AG20443 (cell line): Measurements from ENCODE around the gene PLD5.
"Not testable (repeated sequence)": the region's sequence is repeated elsewhere in the genome, so short reads cannot be mapped to it uniquely, and the experiment has no call there.

ENCODE experiments used
- DNase-seq: peaks from one replicate; pipeline ENCODE4 v3.0.0; 2012; ENCODE audit warnings: low spot score, mixed read lengths

Gene PLD5

GRCh38 chr1:242162140-242162539, 362.4 kb downstream of the PLD5 start:
- DNase-seq = no peak

DNA sequence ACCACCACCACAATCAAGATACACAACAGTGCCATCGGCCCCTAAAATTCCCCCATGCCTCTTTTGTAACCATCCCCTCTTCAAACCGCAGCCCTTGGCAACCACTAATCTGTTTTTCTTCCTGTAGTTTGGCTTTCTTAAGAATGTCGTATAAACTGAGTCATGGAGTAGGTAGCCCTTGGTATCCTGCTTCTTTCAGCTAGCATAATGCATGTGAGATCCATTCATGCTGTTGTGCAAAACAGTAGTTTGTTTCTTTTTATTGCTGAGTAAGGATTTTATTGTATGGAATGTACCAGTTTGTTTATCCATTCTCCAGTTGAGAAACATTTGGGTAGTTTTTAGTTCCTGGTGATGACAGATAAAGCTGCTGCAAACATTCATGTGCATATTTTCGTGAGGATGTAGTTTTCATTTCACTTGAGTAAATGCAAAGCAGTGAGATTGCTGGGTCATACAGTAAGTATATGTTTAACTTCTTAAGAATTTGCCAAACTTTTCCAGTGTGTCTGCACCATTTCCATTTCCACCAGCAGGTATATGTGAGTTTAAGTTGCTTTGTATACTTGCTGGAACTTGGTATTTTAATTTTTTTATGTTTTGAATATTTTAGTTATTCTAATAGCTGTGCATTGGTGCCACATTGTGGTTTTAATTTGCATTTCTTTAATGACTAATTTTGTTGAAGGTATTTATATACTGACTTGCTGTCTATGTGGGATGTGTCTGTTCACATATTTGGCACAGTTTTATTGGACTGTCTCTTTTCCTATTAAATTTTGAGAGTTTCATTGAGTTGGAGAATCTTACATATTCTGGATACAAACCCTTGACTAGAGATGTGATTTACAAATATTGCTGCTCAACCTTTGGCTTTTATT, 377.2 kb downstream of the PLD5 start:
- DNase-seq = no peak

DNA sequence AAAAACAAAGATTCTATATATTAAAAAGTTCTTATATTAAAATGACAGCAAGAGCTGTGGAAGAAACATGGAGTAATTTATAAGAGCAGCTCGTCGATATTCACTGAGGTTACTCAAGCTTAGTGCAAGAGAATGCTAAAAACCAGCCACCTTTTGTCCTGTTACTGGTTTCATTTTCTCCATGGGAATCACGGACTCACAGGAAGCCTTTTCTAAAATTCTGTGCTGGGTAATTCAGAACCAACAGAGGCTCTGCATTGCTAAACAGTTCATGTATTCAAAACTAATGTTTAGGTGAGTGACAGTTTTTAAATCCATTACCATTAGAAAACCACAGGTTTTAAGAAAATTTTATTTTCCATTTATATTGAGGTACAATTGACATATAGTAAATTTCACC, 377.8 kb downstream of the PLD5 start:
- no peak for DNase-seq

GRCh38 chr1:242140836-242141235, 383.7 kb downstream of the PLD5 start:
- no peak for DNase-seq

DNA sequence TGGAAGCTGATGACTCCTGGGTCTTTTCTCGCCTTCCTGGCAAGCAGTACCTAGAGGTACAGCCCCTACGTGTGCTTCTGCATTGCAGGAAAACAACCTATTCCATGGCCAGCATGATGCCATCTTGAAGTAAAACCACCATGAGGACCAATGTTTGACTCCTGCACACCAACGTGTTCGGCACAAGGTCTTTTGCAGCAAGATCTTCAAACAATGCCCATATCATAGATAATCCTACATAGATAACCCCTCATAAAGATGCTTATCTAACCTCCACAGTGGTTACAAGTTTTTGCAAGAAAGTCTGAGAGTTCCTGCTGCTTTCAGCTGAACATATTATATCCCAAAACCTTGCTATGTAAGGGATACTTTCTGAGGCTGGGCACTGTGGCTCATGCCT, 384.5 kb downstream of the PLD5 start:
- DNase-seq = no peak

DNA sequence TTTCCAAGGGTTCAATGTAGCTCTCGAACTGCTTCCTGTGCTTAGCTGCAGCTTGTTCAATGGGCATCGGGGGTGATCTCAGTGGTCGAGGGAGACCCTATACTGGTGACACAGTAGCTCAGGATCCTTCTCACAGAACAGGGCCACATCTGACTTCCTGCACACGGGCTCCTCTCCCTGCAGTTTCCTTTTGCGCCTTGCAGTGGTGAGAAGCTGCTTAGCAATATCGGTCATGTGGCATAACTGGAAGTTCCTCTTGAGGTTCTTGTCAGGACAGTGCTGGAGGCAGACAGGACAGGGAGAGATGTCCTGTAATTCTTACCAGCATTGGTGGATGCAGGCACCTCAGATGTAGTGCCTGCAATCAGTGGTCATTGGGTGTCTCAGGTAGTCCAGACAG, 385.1 kb downstream of the PLD5 start:
- DNase-seq = no peak

DNA sequence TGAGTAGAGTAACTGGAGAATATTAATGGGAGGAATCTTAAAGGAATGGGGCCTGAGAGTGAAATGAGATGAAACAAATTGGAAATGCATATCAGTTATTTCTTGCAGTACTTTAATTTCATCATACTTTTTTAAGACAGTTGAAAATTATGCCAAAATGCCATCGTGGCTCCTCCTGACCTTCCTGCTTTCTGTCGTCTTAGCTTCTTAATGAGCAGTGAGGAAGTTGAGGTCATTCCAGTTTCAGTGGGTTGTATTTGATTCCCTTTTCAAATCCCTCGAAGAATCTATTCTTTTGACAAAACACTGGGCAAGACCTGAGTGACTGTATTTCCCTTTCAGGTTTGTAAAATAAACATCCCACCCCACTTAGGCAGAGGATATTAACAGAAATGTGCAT, 390.7 kb downstream of the PLD5 start:
- DNase-seq = no peak

DNA sequence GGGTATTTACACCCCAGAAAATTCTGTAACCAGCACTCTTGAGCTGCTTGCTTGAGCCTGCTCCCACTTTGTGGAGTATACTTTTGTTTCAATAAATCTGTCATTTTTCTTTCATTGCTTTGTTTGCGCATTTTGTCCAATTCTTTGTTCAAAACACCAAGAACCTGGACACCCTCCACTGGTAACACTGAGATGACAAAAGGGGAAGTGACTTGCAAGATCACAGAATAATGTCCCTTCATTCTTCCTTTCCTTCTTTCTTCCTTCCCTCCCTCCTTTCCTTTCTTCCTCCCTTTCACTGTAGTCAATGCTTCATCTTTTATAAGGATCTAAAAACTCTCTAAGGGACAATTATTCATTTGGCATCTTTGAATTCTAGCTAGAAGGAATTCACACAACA, 391.1 kb downstream of the PLD5 start:
- DNase-seq = no peak

DNA sequence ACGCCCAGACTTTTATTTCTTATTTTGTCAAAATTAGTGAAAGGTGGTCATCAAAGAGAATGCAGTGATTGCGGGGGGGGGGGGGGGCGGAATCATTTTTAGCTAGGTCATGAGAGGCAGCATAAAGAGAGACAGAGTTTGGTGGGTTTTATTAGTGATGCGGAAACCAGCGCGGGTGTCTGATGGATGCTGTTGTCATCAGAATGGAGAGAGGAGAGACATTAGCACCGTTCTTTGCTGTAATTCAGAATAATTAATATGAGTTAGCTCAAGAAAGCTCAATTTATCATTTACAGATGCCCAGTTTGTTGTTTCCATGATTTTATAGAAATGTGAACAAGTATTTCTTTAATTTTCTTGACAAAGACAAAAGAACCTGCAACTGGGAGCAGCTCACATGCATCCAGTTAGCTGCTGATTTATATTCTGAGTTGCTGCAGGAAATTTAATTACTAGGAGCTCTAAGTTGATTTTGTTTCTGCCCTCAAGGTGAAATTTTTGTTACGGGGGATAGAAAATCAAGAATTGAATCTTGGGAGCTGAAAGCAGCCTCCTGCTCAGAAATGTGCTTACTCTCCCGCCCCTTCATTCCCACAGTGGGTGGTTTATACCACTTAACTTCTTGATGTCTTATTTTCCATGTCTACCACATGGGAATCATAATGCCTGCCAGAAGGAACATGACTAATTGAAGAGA, 392.2 kb downstream of the PLD5 start:
- DNase-seq = no peak

DNA sequence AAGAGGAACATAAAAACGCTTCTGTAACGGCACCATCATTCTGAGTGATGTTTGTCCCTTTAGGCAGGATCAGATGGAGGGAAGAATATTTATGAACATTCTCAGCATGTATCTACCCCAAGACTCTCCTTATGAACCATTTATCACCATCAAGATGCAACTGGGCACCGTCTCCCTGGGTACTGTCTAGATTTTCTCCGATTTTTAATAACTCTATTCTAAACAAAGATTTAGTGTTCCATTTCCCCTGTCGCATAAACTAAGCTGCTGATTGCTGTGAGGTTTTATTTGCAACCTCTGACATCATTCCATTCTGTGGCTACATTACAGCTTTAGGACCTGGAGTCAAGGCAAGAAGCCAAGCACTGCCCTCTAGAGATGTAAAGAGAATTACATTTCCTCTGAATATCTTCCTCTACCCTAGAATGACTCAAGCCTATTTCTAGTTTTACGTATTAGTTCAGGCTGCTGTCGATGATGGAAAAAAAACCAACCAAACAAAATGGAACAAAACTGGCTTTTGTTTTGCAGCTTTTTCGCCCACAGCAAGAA, 395.5 kb downstream of the PLD5 start:
- DNase-seq = no peak

DNA sequence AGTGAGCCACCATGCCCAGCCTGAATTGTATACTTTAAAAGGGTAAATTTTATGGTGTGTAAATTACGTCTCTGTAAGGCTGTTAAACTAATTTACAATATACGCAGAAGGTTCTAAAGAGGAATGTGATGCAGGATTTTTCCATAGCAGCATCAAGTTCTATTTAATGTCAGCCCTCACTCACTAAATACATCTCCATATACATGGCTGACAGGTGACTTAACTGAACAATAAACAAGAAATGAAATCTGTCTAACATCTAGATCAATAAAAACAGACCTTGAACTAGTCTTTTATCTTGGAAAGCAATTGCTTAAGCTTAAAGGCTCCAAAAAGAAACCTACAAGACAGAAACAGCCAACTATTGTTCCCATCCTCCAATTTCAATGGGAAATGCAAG, 404.1 kb downstream of the PLD5 start:
- DNase-seq = no peak

GRCh38 chr1:242100921-242101320, 423.6 kb downstream of the PLD5 start:
- DNase-seq = no peak

GRCh38 chr1:242097283-242097682, 427.2 kb downstream of the PLD5 start:
- not testable (repeated sequence) for DNase-seq

GRCh38 chr1:242093116-242093515, 431.4 kb downstream of the PLD5 start:
- DNase-seq = no peak

DNA sequence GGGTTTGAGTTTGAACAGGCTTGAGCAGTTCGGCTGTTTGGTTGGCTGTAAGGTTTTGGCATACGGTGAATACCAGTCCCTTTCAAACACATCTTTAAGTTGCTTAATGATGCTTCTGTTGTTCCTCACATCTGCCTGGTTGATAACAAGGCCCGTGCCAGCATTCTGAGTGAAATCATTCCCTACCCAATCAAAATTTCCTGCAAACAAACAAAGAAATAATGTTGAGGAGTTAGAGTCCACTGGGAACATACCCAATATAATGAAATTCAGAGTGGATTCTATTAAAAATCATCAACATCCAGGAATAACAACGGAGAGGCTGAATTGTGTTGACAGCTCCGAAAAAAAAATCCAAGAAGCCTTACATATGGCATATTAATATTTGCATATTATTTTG, 434.6 kb downstream of the PLD5 start:
- no peak for DNase-seq

- no peak for DNase-seq
These were observed 435.6 kb downstream of the PLD5 start for GRCh38 chr1:242088875-242089274.

DNA sequence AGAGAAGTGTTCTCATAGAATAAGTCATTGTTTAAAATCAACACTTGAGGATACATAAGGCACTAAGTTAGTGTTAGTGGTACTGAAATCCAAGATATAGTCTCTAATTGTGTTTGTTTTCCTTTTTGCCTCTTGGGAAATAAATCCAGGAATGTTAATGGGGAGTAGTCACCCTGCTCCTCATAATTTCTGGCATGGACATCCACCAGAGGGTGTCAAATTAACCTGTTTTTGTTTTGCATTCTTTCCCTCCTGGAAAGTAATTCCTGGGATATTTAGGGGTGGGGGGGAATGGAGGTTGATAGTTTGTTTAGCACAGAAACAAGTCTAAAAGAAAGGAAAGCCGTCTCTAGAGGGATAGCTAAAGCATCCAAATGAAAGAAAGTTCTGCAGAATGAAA, 437.8 kb downstream of the PLD5 start:
- no peak for DNase-seq

DNA sequence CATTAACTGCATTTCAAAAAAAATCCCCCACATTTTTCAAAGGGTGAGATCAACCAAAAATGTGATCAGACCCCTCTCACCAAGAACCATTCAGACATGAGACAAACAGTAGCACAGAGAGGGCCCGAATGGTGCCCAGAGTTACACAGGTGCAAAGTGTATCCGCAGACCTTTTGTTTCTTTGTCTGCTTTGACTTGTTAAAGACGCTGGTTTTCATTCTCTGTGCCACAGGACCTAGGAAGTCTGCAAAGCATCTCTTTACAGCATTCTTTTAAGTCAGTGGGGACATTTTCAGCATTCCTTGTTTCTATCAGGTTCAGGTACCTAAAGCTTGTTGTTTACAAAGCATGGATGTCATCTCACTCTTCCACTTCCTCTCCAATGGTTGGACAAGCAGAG, 438.4 kb downstream of the PLD5 start:
- no peak for DNase-seq

DNA sequence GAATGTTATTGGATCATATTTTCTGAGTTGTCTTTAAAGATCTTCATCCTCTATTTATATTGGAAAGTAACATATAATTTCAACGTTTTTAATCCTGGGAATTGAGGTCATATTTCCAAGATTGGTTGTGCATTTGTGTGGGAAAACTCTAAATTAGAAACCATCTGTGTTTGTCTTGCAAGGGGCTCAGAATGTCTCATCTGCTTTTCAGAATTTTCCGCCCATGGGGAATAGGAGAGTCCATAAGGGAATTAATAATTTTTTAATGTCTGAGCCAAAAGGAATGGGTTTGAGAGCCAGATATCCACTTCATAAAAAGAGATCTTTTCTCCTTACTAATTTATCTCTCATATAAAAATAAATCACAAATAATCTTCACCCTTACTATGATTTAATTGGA, 440.8 kb downstream of the PLD5 start:
- DNase-seq = no peak

- no peak for DNase-seq
These were observed 443.1 kb downstream of the PLD5 start for GRCh38 chr1:242081446-242081845.

- DNase-seq = no peak
These were observed 458.7 kb downstream of the PLD5 start for GRCh38 chr1:242065813-242066212.

- no peak for DNase-seq
These were observed 462.2 kb downstream of the PLD5 start for GRCh38 chr1:242062271-242062670.

DNA sequence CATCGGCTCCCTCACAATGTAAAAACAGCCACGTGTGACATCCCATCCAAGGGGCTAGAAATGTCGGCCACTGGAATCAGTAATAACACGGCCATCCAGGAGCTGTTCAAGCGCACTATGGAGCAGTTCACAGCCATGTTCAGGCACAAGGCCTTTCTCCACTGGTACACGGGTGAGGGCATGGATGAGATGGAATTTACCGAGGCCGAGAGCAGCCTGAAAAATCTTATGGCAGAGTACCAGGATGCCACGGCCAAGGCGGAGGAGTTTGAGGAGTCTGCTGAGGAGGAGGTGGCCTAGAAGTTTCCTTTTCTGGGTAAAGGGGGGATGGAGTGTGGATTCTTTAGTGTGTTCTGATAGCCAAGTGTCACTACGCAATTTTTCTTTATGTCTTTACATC, 464.5 kb downstream of the PLD5 start:
- no peak for DNase-seq
